Large intestine (tissue), 3 donors: ENCODE measurements around the gene ZBTB38. TPM values are rescaled to one million over a fixed set of nuclear protein-coding genes. Genes with fewer than 3 reads are reported as not detected.

Experiments used
- DNase-seq, 2 donors: peaks; one replicate each; pipeline versions ENCODE4 v3.0.0 to v3.0.0-alpha.2; 2013
- H3K27ac ChIP-seq: one replicate; pipeline ENCODE4 v1.5.1; 2013; ENCODE audit warnings: low read length
- H3K27me3 ChIP-seq: 2 replicates; pipeline ENCODE4 v1.6.1; 2013; ENCODE audit warnings: low read length; ENCODE audit not compliant: control insufficient read depth, insufficient read depth
- H3K36me3 ChIP-seq: 2 replicates; pipeline ENCODE4 v1.6.1; 2013; ENCODE audit warnings: low read length; ENCODE audit not compliant: control insufficient read depth, insufficient read depth
- H3K4me1 ChIP-seq: one replicate; pipeline ENCODE4 v1.6.1; 2013; ENCODE audit warnings: low read length; ENCODE audit not compliant: control insufficient read depth, insufficient read depth
- H3K4me3 ChIP-seq: one replicate; pipeline ENCODE4 v1.5.1; 2013; ENCODE audit warnings: low read length
- H3K9me3 ChIP-seq: one replicate; pipeline ENCODE4 v1.6.1; 2013; ENCODE audit warnings: mild to moderate bottlenecking, low read depth, low read length, moderate library complexity; ENCODE audit not compliant: control insufficient read depth
- WGBS: methylation state at CpG from one replicate; pipeline ENCODE4 v1.1.5; 2013; ENCODE audit warnings: low lambda C conversion rate; ENCODE audit not compliant: insufficient coverage; 5-methylcytosine and 5-hydroxymethylcytosine counted together
- polyA plus RNA-seq: library from polyadenylated mRNA; unstranded; fragments of 120-200 nt; gene quantifications from one replicate; pipeline ENCODE4 v1.2.1, GENCODE V29; 2013

Gene ZBTB38
- polyA plus RNA-seq, 1 donor: 147 TPM

DNA sequence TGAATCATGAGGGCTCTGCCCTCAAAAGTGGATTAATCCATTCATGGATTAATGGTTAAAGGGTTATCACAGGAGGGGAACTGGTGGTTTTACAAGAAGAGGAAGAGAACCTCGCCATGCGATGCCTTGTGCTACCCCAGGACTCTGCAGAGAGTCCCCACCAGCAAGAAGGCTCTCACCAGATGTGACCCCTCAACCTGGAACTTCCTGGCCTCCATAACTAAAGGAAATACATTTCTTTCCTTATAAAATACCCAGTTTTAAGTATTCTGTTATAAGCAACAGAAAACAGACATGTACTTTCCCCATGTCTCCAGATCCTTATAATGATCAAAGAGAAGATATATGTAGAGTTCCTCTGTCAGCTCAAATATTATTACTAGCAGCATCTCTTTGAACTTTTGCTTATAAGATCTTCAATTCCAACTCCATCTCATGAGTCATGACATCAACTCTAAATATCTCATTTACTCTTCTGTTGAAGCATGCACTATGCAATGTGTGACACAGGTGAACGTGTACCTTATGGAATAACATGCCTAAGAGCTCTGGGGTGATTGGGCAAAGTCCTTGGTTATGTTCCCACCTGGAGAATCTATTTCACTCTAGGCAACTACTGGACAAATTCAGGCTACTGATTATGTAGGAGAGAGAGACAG is 37.5 kb upstream of the ZBTB38 start:
- Histone ChIP-seq H3K36me3 (peaks cover 13% of the 10 kb centered on the region), H3K9me3 (no peaks in the 10 kb centered on the region), H3K4me3 (no peak overlapping the region), H3K27me3 (no peaks in the 10 kb centered on the region), H3K4me1 (peaks cover 71% of the 10 kb centered on the region), H3K27ac (peak overlapping the region; percentile 92)
- no CpG with 5 or more reads among the region's 3 CpGs for WGBS
- peak; percentile 49 to 76 for DNase-seq

- Histone ChIP-seq H3K27me3 (no peaks in the 10 kb centered on the region), H3K27ac (peak overlapping the region; percentile 92), H3K9me3 (no peaks in the 10 kb centered on the region), H3K4me3 (no peak overlapping the region), H3K4me1 (peaks cover 77% of the 10 kb centered on the region), H3K36me3 (peaks cover 13% of the 10 kb centered on the region)
- 10% methylated on average over 2 of the region's 9 CpGs for WGBS
- peak; percentile 70 to 88 for DNase-seq
These were observed 36.7 kb upstream of the ZBTB38 start for GRCh38 chr3:141331377-141332318.

- Histone ChIP-seq H3K27ac (peak overlapping the region; percentile 92), H3K27me3 (no peaks in the 10 kb centered on the region), H3K36me3 (peaks cover 13% of the 10 kb centered on the region), H3K4me3 (no peak overlapping the region), H3K4me1 (peaks cover 80% of the 10 kb centered on the region), H3K9me3 (no peaks in the 10 kb centered on the region)
- peak in 1 of 2 donors; percentile 71 for DNase-seq
- WGBS: 40% methylated on average over 1 of the region's 5 CpGs
These were observed 35.9 kb upstream of the ZBTB38 start for GRCh38 chr3:141332416-141332815.

DNA sequence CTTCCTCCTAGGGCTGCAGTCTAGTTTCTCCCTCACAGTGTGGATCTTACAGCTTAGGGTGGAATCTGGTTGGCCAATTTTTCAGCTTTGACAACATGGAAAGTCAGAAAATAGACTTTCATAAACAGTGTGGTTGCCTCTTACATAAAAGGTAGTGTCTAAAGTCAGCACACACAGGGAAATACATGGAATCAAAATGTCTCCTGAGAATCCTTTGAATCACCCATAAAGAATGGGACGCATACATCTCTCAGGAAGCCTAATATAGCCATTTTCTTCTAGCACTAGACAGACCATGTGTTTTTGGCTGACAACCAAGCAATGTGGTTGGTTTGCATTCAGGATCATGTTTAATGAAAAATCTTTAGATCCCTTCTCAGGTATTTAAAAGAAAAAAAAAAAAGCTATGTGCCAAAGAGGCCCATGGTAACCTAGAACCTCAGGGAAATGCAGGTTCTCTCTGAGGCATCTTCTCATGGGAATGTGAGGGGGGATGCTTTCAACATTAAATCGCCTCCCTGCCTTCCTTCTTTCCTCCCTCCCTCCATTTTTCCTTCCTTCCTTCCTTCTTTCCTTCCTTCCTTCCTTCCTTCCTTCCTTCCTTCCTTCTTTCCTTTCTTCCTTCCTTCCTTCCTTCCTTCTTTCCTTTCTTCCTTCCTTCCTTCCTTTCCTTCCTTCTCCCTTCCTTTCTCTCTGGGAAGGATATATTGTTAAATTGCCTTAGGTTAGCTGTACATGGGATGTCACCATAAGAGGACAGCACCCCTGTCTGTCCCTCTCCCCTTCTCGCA is 34.3 kb upstream of the ZBTB38 start:
- H3K27ac ChIP-seq: peak overlapping the region; percentile 92
- no peaks in the 10 kb centered on the region for H3K27me3 ChIP-seq
- no peak for DNase-seq
- peaks cover 69% of the 10 kb centered on the region for H3K4me1 ChIP-seq
- H3K36me3 ChIP-seq: peaks cover 6% of the 10 kb centered on the region
- WGBS: no CpG with 5 or more reads among the region's 3 CpGs
- no peaks in the 10 kb centered on the region for H3K9me3 ChIP-seq
- H3K4me3 ChIP-seq: no peak overlapping the region

- H3K27me3 ChIP-seq: no peaks in the 10 kb centered on the region
- H3K27ac ChIP-seq: no peak overlapping the region
- DNase-seq: no peak
- WGBS: 100% methylated on average over 2 of the region's 11 CpGs
- peaks cover 6% of the 10 kb centered on the region for H3K36me3 ChIP-seq
- no peaks in the 10 kb centered on the region for H3K9me3 ChIP-seq
- H3K4me1 ChIP-seq: peaks cover 67% of the 10 kb centered on the region
- no peak overlapping the region for H3K4me3 ChIP-seq
These were observed 33.6 kb upstream of the ZBTB38 start for GRCh38 chr3:141334627-141335250.

GRCh38 chr3:141335531-141336061 is 32.7 kb upstream of the ZBTB38 start:
- Histone ChIP-seq H3K27me3 (no peaks in the 10 kb centered on the region), H3K27ac (peak overlapping the region; percentile 4), H3K4me1 (peaks cover 60% of the 10 kb centered on the region), H3K4me3 (no peak overlapping the region), H3K9me3 (no peaks in the 10 kb centered on the region), H3K36me3 (peaks cover 6% of the 10 kb centered on the region)
- DNase-seq: no peak
- no CpG with 5 or more reads among the region's 2 CpGs for WGBS

GRCh38 chr3:141336672-141337522 is 31.4 kb upstream of the ZBTB38 start:
- 60% methylated on average over 1 of the region's 12 CpGs for WGBS
- Histone ChIP-seq H3K27me3 (no peaks in the 10 kb centered on the region), H3K36me3 (peaks cover 7% of the 10 kb centered on the region), H3K4me3 (no peak overlapping the region), H3K27ac (peak overlapping the region; percentile 65), H3K4me1 (peaks cover 47% of the 10 kb centered on the region), H3K9me3 (no peaks in the 10 kb centered on the region)
- DNase-seq: peak in 1 of 2 donors; percentile 68

GRCh38 chr3:141337523-141337854 is 30.8 kb upstream of the ZBTB38 start:
- H3K27me3 ChIP-seq: no peaks in the 10 kb centered on the region
- H3K4me3 ChIP-seq: no peak overlapping the region
- peaks cover 41% of the 10 kb centered on the region for H3K4me1 ChIP-seq
- no peak for DNase-seq
- H3K9me3 ChIP-seq: no peaks in the 10 kb centered on the region
- H3K27ac ChIP-seq: peak overlapping the region; percentile 65
- WGBS: no CpG with 5 or more reads among the region's 1 CpG
- H3K36me3 ChIP-seq: peaks cover 7% of the 10 kb centered on the region

GRCh38 chr3:141337991-141338390 is 30.3 kb upstream of the ZBTB38 start:
- no peak overlapping the region for H3K27ac ChIP-seq
- H3K27me3 ChIP-seq: no peaks in the 10 kb centered on the region
- no peak overlapping the region for H3K4me3 ChIP-seq
- peaks cover 7% of the 10 kb centered on the region for H3K36me3 ChIP-seq
- no peaks in the 10 kb centered on the region for H3K9me3 ChIP-seq
- WGBS: no CpG with 5 or more reads among the region's 2 CpGs
- peaks cover 39% of the 10 kb centered on the region for H3K4me1 ChIP-seq
- DNase-seq: no peak
